HL-60/S4 treated with phorbol 12-myristate 13-acetate at 8.2 ng/mL for 4 days and 3 days (cell line): ENCODE results near the gene TASOR2.

Source experiments
- in situ Hi-C: fragments of 300-500 bp; cut with MboI; formaldehyde crosslinking; loops from 2 replicates; pipeline ENCODE4 v1.15.0; 2022; ENCODE audit warnings: low sequenced_read_pairs

TASOR2 gene

DNA sequence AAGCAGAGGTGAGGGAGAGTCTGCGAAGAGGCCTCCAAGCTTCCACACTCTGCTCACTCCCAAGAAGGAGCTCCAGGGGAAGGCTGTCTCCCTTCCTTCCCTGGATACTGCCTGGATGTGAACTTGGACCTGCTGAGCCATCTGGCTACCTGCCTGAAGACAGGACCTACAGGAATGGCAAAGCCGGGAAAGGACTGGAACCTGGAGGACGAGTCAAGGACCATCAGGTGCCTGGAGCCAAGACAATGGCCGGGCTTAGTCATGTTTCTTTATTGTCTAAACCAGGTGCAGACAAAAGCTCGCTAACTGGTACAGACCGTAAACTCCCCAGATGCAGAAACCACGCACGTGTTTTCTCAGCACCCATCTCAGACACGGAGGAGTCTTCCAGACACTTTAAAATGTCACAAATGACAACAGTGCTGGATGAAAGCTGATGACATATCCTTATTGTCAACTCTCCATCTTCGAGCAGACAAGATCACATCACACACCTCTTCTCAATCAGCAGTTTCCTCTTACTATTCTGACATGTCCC lies 30.4 kb upstream of the TASOR2 start:
- in situ Hi-C loops = no loop called here

DNA sequence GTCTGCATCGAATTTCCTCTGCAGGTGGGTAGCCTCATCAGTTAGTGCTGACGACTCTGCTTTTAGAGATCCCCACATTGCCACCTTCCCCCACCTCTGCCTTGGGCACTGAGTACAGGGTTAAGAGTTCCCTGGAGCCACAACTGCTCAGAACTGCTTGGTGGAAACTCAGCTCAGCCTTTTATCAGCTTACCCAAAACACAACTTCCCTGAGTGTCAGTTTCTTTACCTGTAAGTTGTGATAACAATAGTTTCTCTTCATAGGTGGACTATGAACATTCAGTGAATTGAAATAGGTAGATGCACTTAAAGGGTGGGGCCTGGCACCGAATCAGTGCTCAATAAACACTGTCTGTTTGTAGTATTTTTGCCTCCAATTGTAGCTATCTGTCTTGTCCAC lies 29.5 kb upstream of the TASOR2 start:
- in situ Hi-C loops = no loop called here

DNA sequence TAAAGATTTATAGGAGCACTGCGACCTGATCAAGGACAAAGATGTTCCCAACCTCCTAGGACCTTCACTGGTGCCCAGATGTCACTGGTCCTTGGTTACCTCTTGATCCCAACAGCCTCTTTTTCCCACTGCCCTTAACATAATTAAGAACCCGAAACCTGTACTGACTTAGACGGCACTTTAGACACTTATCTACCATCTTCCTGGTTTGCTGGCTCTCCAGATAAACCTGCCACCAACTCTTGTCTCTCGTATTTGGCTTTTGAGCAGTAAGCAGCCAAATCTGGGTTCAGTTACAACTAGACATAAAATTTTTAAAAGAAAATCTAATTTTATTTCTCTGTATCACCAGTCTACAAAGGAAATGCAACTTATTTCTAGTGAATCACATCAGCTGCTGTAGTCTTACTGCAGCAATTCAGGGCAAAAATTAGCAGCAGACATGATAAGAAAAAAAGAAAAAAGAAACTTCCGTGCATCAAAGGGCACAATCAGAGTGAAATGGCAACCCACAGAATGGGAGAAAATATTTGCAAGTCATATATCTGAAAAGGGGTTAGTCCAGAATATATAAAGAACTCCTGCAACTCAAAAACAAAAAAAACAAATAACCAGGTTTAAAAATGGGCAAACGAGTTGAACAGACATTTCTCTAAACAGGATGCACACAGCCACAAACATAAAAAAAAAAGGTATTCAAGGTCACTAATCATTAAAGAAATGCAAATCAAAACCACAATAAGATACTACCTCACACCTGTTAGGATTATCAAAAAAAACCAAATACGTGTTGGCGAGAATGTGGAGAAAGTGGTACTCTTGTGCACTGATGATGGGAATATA lies 27.7 kb upstream of the TASOR2 start:
- in situ Hi-C loops = no loop called here

DNA sequence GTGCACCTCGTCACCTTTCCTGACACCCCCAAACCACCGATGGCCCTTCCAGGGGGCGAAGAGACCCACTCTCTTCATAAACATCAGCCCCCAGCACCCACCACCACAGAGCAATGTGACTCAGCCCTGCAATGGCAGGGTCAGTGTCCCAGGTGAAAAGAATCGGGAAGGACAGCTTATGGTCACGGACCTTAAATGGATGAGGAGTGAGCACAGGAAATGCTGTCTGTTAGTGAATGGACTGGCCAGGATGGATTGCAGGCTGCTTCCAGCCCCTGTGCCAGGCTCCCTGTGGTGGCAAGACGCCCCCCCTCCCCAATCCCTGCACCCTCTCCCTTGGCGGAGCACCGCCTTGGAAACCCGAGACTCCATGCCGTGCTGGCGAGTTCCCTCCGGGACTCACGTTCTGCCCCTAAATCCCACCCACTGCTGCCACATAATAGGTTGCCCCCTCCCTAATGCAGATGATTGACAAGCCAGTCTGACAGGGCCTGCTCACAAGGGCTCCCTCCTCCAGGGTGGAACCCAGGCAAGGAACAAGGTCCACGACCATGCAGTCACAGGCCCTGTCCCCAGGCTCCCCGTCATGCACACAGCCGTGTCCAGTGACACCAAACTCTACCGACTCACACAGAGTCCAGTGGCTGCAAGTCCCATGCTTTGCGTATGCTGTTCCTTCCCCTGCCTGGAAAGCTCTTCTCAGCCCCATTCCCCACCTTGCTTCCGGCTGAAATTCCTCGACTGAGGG lies 25.6 kb upstream of the TASOR2 start:
- in situ Hi-C loops = no loop called here

DNA sequence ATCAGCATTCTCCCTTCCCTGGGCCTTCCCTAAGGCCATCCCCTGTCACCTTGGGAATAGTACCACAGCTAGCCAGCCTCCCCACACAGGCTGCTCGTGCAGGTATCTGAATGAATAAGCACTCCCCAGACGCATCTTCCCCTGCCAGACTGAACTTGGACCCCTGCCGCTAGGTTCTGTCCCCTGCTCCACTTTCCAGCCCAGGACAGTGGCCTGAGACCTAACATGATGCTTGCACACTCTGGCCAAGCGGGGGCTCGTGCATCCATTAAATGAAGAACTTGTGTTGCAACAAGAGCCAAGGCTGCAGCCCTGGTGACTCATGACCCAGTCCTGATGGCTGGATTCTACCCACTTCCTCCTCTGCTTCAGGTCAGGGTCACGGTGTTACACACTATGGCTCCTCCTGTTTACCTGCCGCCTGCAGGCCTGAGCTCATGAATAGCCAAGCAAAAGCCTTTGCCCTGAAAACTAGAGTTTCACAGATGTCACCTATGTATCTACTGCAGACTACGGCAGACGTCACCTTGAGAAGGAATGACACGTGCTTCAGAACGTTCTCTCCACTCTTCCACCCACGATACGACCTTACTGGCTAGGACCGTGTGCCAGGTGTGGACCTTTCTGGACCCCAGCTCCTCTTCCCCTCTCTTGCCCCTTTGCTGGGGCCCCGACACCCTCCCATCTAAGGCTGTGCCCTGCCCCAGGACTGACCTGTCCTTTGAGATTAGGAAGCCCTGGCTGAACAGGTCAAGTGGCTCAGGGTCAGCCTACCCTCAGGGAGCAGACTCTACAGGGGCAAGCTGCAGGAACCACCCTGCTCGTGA lies 24.7 kb upstream of the TASOR2 start:
- in situ Hi-C loops = no loop called here

DNA sequence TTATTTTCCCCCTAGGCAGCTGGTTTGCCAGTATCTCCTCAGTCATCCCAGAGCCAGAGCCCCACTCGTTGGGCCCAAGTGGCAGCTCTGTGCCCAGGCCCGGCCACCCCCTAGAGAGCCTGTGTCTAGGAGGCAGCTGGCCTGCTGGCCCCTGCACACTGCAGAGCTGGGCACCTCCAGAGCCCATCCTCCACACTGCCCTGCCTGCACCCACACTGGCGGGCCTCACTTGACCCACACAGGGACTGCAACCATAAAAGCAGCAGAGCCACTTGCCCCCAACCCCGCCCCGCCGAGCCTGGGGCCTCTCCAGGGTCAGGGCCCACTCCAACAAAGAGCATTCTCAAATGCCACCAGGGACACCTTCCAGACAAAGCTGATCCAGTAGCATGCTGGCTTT lies 23.6 kb upstream of the TASOR2 start:
- in situ Hi-C loops = no loop called here

DNA sequence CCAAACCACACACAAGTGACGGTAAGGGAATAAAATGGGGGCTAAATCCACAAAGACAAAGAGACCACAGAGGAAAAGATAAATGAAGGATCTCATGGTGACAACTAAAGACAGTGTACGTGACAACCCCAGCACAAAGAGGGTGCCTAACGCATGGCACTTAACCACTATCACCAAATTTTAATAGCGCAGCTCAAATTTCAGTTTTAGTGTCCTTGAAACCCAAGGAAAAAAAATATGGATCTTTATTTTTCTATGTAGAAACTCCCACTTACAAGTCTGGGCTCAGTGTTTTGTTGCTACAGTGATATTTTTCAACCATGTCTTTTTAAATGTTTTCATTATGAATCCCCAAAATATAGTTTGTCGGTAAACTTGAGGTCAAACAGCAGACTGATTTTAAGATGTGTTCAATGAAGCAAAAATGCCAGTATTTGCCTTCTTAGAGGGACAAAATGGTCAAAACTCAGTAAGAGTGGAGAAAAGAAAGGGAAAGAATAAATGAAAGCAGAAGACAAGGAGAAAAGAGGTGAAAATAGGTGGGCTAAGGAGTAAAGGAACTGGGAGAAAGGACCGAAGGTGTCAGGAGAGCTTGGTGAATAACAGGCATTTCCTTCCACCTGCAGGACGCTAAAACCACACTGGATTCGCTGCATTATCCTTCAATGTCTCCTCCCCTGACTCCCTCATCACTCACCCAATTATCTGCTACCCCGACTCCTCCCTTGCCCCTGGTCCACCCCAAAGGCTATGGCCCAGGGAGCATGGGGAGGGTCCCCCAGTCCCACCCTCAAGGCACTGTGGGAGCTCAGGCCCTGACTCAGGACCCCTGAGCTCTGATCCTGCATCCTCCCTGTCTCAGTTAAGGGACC lies 21.7 kb upstream of the TASOR2 start:
- in situ Hi-C loops = no loop called here

DNA sequence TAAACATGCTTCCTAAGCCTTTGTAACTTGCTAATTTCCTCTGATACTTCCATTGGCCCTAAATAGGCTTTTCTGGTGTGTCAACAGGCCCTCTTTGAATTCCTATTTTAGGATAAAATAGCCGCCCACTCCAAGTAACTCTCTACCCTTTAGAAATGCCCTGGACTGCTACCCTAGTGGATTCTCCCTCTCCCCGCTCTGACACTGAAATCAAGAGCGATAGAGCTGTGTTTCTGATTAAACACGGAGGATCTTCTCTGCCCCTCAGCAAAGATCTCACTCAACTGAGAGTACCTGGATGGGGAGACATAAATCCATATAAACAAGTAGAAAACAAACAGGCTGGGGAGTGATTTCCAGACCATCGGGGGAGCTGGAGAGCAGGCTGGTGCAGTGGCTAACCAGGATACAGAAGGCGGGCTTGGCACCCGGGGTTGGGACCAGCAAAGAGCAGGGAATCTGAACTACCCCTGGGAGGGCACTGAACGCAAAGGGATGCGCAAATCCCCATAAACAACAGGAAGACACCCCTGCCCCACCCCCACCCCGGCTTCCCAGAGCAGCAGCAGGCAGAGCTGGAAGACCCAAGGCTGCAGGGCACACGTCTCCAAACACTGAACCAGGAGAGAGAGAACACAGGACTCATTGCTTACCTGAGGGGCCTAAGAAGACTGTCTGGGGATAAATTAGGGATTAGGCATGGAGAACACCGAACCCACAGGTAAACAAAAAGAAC lies 20.8 kb upstream of the TASOR2 start:
- in situ Hi-C loops = no loop called here

DNA sequence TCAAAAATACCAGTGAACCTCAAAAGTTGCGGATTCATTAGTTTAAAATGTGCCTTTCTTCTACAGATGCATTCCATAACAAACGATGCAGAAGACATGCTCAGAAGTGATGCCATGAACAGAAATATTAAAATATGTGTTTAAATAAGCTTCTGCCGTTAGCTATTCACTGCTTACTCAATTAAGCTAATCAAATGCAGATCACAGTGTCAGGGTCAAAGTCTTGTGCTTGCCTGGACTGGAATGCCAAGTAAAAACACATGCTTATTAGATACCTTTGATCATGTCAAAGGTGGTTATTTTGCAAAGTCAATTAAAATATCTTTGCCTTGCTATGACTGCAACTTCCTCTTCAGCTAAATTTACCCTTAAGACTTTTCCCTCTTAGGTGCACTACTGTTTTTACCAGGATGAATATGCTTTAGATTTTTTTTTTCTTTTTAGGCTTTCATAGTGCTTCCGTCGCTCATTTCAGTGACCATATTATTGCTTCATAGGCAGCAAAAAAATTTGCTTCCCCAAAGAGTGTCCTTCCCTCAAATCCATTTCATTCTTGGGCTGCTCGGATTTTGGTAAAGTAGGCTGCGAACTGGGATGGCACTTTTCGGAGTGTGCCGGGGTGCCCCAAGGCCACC lies 19.1 kb upstream of the TASOR2 start:
- in situ Hi-C loops = no loop called here

DNA sequence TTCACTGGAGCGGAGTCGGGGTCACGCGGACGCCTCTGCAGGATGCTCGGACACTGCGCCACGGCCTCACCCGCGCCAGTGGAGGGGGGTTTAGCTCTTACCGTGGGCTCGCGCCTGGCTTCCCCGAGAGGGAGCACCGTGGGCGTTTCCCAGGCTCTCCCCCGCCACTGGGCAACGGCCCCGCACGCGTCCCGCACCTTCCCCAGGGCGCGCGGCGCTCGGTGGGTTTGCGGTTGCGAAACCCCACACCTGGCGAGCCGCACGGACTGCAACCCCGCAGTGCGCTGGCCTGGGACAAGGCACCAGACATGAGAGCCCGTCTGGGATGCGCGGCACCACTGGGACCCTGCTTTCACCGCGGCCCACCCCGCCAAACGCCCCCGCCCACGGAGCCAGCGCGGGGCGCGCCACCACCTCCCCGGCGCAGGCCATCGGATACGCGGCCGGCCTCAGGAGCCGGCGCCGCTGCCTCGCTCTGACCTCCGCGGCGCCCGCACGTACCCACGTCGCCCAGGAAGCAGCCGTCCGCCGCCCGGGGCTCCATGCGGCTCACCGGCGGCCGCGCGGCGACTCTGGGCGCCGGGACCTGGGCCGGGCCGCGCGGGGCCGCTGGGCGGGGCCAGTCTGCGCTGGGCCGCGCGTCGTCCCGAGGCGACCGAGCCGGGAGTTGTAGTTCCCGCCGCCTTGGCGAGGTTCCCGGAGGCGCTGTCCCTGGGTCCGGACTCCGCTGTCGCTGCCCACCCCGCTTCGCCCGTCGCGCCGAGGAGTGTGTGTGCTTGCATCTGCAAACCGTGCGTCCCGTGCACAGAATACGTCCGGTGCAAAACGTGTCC lies 18.4 kb upstream of the TASOR2 start, which contains the start of gene ASB13:
Gene ASB13, minus strand, starts transcription at position 588 of the 833 bp plus-strand sequence. Its CDS starts 44 bp downstream, at position 544.
- in situ Hi-C loops = no loop called here

DNA sequence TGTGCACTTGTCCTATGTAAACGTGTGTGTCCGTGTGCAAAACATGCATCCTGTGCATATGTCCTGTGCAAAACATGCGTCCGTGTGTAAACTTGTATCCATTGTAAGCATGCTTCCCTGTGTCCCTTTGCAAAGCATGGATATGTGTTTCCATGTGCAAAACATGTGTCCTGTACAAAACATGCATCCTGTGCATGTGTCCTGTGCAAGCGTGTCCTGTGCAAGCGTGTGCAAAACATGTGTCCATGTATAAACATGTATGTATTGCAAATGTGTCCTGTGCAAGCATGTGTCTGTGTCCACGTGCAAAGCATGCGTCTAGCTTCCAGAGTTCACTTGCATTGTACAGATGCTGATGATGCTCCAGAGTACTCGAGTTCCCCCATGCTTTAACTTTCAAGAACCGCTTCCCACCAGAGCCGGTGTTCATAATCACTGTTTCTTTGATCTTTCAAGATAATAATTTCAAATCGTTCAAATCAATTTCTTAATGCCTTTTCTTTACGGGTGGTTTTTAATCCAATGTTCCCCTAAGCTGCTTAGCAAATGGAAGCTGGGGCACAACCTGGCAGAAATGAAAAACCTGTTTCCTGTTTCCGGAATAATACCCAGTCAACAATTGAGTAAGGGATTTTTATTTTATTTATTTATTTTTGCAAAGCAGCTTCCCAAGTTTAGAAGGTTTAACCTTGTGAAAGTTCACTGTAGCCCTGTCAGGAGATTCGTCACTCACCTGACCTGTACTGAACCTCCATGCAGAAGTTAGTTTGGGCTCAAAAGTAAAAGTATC lies 17.6 kb upstream of the TASOR2 start:
- in situ Hi-C loops = no loop called here

DNA sequence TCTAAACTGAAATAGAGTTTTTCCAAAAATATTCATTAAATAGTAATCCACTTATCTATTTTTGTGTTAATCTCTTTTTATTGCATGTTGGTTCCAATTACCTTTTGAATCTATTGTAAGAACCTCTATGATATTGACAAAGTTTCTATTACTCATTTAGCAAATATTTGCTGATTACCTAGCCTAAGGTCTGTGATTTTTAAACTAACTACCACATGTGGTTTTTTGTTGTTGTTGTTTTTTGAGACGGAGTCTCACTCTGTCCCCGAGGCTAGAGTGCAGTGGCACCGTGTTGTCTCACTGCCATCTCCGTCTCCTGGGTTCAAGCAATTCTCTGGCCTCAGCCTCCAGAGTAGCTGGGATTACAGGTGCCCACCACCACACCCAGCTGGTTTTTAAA lies 16.2 kb upstream of the TASOR2 start:
- in situ Hi-C loops = no loop called here

DNA sequence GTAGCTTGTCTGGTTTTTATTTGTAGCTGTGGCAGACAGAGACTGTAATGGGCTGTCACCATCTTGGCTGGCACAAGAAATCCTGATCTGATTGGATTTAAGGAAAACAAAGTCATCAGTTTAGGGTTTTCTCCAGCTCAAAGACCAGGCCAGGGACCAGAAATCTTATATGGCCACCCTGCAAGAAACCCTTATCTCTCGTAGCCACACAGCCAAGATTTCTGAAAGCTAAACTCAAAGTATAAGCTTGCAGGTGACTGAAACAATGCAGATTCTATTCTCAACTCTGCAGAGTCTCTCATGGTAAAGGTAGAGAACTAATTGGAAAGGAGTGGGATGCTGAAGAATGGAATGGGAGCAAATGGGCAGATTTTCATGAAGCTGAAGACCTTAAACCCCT lies 15.0 kb upstream of the TASOR2 start:
- in situ Hi-C loops = no loop called here

DNA sequence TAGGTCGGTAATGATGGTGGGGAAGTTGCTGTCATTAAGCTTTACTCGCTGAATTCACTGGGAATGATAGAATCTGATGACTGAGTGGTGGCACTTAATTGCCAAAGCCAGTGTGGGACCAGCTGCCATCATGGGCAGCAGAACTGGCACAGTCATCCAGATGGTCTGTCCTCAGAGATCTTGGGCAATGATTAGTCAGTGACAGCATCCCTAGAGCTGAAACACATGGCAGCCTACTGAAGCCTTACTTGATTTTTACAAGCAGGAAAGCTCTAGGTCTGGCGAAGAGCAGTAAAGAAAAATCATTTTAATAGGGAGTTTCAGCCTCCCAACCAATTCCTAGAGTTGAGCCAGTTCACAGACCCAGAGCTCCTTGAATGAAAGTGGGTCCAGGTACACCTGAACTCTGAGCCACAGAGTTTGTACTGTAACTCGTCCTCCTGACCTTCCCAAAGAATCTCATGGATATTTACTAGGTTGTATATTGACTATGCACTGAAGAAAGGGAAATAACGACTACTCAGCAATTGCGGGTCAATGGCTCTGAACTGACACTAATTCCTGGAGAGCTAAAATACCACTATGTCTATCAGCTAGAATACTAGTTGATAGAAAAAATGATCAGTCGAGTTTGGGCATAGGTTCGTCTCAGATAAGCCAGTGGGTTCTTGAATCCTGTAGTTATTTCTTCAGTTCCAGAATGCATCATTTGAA lies 13.8 kb upstream of the TASOR2 start:
- in situ Hi-C loops = no loop called here

DNA sequence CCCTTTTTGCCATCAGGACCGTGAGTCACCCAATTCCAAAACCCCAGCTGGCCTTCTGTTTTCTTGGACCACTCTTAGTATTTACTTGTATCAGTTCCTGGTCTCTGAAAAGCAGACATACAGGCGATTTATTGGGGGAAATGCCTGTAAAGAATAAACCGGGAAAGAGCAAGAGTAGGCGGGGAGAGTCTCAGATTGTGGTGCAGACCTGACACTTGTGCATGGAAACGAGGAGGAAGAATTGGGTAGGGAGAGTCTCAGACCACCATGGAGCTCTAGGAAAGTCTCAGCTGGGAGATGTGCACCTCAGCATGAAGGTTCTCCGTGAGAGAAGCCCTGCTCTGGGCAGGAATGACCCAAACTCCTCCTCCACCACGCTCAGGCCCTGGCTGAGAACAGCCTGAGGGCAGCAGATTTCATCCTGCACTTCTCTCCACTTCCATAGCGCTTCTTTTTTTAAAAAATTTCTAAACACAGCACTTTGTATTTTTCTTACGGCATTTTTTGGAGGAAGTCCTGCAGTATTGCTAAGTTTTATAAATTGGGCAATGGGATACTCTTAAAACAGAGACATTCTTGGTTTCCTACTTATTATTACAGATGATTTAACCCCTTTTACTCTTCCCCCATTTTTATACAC lies 6.1 kb upstream of the TASOR2 start:
- in situ Hi-C loops = no loop called here

DNA sequence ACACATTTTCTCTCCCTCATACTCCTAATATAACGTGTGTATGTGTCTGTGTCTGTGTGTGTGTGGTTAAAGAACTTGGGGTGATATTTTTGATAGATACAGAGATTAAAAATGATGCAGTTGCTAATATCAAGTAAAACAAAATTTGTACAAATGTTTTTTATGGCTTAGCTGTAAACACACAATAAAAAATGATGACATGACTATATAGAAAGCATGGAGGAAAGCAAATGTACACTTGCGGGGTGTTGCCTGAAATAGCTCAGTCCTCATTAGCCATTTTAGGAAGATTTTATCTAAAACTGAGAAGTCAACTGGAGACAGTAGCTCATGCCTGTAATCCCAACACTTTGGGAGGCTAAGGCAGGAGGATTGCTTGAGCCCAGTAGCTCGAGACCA lies 5.6 kb upstream of the TASOR2 start:
- in situ Hi-C loops = no loop called here
